Measurements from ENCODE around the gene NOX1.
"Not testable (repeated sequence)": the region's sequence is repeated elsewhere in the genome, so short reads cannot be mapped to it uniquely, and the experiment has no call there.

Gene NOX1

DNA sequence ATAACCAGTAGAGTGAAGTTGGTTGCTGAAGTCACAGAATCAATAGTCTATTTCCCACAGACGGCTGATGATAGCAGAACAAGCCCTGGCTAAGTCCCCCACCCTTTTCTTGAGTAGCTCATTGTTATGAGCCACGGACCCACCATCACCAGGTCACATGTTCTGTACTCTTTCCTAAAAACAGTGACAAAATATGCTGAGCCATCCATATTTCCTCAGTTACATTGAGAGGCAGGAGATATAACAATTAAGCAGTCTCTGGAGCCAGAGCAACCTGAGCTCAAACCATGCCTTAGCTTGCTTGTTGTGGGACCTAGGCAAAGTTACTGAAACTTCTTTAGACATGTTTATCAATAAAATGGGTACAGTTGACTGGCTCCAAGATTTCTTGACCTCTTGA lies 56.8 kb downstream of the NOX1 start:
- no peak for DNase-seq

DNA sequence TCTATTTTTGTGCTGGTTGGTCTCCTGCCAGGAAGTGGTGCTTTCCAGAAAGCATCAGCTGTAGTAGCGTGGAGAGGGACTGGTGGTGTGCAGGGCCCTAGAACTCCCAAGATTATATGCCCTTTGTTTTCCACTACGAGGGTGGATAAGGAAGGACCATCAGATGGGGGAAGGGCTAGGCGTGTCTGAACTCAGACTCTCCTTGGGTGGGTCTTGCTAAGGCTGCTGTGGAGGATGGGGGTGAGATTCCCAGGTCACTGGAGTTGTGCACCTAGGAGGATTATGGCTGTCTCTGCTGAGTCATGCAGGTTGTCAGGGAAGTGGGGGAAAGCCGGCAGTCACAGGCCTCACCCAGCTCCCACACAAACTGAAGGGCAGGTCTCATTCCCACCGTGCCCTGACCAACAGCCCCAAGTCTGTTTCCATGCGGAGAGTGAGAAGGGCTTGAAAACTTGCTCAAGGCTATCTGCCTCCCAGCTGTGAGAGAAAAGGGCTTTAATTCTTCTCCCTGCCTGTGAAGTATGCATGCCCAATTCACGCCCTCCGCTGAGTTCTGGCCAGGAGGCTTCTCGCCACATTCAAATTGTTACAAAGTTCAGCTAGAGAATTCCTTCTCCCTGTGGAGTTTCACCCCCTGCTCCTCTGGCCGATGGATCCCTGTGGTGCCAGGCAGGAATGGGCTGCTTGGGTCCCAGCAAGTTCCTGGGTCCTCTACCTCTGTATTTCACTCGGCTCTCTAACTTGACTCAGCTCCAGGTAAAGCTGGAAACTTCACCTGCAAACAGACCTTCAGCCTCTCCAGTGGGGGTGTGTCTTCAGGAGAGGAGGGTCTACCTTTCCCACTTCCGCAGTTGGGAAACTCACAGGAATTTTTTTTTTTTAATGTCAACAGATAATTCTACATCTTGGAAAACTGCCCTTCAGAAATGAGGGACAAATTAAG lies 61.7 kb downstream of the NOX1 start:
- DNase-seq = no peak

DNA sequence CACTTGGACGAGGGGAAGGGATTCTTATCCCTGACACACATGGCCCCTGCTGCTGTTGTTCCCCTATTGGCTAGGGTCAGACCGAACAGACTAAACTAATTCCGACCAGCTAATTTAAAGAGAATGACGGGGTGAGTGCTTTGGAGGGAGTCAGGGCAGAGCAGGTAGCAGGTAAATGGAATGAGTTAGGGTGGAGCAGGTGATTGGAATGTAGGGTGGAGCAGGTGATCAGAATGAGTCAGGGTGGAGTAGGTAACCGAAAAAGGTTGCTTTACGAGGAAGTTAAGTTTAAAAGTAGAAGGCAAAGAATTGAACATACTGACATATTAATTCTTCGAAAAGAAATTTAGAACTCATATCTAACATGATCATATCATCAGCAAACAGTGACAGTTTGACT lies 65.9 kb downstream of the NOX1 start:
- not testable (repeated sequence) for DNase-seq

DNA sequence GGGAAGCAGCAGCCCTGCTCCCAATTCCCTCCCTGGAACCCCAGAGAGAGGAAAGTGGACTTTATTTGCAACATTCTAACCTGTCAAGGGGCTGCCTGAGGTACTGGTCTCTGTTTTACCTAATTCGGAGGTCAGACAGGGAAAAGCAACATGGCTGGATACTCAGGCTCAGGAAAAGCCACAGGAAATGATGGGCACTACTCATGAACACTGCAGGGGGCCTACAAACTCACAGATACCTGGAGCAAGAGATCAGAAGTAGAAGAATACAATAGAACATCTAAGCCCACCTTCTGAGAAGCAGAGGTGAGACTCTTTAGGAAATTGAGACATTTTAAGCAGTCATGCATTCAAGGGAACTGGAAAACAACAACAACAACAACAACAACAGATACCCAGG lies 69.4 kb downstream of the NOX1 start:
- DNase-seq = no peak

DNA sequence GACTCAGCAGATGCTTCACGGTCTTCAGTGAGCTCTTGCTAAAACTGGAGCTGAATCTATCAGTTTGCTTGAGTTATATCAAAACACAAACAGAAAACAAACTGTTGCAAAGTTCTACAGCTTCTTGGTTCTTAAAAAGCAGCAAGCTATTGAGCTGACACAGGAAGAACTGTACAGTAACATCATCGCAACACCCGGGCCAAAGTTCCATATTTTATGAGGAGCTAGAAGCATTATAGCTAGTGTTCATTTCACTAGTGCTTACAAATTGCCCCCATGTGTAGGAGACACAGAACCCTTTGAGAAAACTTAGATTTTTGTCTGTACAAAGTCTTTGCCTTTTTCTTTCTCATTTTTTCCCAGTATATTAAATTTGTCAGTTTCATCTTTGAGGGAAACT lies 71.3 kb downstream of the NOX1 start:
- DNase-seq = no peak

DNA sequence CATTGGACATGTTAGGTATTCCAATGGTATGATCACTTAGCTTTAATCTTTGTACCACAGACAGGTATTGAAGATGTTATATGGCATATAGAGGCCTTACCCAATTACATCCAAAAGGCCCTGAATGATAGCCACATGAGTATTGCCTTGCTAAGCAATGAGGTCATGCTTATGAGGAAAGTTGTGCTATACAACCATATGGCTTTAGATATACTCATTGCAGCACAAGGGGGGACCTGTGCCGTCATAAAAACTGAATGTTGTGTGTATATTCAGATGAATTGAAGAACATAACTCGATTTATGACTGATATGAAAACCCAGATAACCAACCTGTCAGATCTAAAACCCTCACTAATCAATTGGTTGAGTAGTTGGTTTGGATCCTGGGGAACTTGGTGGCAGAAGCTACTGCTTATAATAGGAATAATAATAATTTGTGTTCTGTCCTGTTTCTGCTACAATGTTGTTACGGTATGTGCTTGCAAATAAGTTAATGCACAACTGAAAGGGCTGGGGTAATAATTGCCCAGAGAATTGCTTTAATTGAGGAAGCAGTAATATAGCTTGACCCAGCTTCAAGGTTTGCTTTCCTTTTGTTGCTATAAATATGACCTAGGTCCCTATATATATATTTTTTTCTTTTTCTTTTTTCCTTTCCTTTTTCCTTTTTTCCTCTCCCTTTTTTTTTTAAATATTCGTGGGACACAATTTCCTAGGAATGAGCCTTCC lies 75.5 kb downstream of the NOX1 start:
- no peak for DNase-seq

DNA sequence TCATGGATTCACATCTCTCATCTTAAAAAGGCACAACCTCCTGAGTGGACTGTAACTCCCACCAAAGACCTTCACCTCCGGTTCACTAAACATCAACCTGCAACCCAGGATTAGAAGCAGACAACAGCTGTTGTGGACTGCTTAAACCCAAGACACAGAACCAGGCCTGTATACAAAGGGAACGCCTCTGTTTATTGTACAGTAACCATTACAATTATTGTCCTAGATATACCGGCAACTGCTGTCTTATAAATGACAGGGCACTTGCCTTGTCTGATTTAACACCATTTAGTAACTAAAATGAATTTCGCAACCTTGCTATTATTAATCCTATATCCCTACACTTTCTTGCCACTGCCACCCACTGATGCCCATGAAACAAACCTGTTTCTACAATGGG lies 76.8 kb downstream of the NOX1 start:
- no peak for DNase-seq

DNA sequence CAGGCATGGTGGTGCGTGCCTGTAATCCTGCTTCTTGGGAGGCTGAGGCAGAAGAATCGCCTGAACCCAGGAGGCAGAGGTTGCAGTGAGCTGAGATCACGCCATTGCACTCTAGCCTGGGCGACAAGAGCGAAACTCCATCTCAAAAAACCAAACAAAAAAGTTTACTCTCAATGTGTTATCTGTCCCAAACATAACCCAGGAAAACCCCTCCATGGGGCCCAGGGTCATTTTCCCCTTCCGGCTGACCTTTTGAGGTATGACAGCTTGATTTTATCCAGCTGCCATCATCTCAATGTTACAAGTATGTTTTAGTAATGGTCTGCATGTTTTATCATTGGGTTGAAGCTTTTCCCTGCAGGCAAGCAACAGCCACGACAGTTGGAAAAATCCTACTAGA lies 77.8 kb downstream of the NOX1 start:
- DNase-seq = not testable (repeated sequence)

All from CD4-positive, alpha-beta T cell treated with Interferon gamma for 1 hour (primary cell).